Measurements from ENCODE around the gene CMTM8.
A peak's percentile ranks its signal among the peaks of the same experiment; 100 is the strongest.

Gene CMTM8

DNA sequence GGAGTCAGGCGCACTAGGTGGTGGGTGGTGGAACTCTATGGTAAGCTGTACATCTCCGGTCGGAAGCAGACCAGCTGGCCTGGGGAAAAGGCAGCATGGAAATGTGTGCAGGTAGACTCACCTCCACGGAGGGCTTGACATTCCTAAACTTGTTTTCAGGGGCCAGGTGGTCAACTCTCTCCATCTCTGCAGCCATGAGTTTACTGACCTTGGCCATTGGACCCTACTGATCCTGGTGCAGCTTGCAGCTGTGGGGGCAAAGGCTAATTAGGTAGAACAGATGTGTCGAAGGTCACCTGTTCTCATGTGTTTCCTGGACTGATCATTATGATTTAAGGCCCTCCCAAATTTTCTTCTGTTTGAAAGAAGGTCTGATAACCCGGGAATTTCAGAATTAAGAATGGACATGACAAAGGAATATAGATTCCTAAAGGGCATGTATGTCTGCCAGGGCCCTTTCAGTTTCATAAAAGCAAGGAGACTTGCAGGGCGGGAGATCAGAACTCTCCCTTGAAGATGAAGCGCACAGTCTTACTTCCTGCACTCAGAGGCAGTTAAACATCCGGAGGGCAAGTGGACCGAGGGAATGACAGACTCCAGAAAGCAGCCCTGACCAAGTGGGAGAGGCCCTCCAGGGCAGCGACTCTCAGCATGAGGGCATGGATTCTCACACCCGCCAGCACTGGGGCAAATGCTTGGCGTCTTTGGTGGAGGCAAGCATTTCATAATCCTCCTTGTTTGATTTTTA lies 97.1 kb downstream of the CMTM8 start:
- TF ChIP-seq GATA1 (IDR thresholded peaks at IDR 0.05; ENCODE audit: low read depth, low read length) (no peak), POLR2A (IDR thresholded peaks at IDR 0.05; ENCODE audit: low read length) (no peak)
- DNase-seq = no peak

DNA sequence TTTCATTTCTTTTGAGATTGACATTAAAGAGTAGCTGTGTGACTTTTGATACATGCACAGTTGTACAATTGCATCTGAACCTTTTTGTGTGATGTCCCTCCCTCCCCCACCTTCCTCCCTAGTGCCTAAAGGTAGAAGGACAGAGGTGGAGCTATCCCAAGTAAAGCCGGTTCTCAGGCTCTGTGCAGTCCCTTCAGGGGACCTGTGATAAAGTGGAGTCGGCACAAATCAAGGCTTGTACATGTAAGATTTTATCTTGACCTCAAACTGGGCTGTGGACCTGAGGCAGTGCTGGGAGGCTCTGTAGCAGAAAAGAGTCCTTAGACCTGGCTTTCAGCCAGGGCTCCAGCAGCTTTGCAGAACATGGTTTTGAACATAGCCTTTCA lies 97.6 kb downstream of the CMTM8 start:
- DNase-seq = no peak
- no peak for TF ChIP-seq GATA1 (IDR thresholded peaks at IDR 0.05; ENCODE audit: low read depth, low read length)

DNA sequence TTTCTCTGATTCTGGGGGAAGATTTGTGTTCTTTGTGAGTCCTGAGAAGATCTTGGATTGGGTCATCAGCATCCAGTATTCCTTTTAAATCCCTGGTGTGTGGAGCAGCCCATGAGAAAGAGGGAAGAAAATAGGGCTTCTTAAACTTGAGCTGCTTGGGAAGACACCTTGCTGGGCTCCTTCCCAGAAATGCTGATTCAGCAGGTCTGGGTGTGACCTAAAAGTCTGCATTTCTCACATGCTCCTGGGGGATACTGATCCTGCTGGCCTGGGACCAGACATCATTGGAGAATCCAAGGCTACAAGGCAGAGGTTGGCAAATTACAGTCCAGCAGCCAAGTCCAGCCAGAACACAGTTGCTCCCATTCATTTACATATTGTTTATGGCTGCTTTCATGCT lies 99.0 kb downstream of the CMTM8 start:
- TF ChIP-seq POLR2A (IDR thresholded peaks at IDR 0.05; ENCODE audit: low read length) (no peak), GATA1 (IDR thresholded peaks at IDR 0.05; ENCODE audit: low read depth, low read length) (no peak)

DNA sequence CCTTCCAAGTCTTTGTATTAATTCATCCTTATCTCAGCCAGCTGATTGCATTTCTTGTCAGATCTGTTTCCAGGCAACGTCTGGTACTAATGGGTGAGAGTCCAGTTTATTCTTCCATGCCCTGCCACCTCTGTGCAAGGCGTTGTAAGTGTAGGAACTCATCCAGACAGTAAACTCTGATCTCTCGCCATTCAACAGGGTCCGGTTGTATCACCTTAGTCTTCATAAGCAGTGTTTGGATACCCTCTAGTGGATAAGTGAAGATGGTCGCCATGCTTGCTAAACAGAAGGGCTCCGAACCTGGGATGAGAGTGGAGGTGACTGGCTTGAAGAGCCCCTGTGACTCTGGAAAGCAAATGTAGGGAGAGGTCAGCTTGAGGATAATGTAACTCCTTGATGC lies 101.6 kb downstream of the CMTM8 start:
- DNase-seq = peak; percentile 22 to 27
- TF ChIP-seq POLR2A (IDR thresholded peaks at IDR 0.05; ENCODE audit: low read length) (no peak), GATA1 (IDR thresholded peaks at IDR 0.05; ENCODE audit: low read depth, low read length) (no peak)

More for the DNA sequence above, 99.0 kb downstream of the CMTM8 start:
- no peak for DNase-seq

DNA sequence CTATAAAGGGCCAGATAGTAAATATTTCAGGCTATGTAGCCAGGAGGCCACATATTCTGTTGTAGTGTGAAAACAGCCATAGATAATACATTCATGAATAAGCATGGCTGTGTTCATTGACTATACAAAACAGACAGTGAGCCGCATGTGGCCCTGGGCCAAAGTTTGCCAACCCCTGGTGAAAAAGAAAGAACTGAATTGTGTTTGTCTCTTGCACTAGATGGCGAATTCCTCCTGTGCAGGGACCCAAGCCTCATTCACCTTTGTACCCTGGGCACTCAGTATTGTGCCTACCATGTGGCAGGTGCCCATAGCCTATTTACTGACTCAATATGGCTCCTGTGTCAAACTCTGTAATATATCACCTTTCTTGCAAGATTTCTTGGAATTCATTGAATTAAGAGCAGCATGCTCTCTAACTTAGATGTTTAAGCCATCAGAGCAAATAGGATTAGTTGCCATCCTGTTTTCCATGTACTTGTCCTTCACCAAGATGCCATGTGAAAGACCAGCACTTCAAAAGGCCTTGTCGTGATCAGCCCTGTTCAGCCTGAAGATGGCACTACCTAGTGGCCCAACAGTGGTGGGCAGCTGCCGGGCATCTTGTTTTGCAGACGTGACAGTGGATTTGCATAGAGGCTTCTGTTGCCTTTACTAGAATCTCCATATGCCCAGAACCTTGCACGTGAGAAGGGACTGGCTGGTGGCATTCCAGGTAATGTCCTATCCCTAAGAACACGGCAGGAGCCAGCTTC lies 102.3 kb downstream of the CMTM8 start:
- TF ChIP-seq GATA1 (IDR thresholded peaks at IDR 0.05; ENCODE audit: low read depth, low read length) = no peak
- TF ChIP-seq POLR2A (IDR thresholded peaks at IDR 0.05; ENCODE audit: low read length) = no peak
- DNase-seq = no peak

DNA sequence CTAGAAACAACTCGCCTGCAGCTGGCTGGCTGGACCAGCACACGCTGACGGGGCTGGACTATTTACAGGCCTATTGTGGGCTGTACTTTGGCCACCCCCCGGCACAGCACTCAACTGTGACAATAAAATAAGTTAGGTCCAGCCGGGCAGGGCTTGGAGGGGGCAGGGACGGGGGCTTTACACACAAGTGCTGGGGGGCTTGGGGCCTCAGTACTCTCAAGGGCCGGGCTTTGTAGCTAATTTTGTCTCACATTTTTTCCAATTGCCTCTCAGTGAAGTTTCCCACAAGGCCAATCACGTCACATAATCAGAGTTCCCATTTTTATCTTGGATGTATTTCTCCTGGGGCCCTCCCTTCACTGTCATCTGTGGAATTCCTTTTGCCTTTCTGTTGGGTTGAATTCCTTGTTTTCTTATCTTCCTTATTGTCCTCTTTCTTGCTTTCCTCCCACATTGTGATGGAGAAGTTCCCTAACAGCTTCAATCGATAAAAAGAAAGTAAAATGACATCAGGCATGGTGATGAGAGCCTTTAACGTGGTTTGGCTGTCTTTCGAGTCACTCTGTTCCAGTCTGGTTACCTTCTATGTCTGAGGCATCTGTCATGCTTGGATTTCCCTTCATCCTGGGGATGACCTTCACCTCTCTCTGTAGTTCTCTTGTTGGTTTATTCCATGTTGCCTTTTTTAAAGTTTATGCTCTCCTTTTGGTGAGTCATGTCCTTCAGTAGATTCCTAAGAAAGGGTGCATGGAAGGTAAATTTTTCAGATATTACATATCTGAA lies 109.1 kb downstream of the CMTM8 start:
- TF ChIP-seq POLR2A (IDR thresholded peaks at IDR 0.05; ENCODE audit: low read length) (no peak), GATA1 (IDR thresholded peaks at IDR 0.05; ENCODE audit: low read depth, low read length) (no peak)
- DNase-seq = no peak

DNA sequence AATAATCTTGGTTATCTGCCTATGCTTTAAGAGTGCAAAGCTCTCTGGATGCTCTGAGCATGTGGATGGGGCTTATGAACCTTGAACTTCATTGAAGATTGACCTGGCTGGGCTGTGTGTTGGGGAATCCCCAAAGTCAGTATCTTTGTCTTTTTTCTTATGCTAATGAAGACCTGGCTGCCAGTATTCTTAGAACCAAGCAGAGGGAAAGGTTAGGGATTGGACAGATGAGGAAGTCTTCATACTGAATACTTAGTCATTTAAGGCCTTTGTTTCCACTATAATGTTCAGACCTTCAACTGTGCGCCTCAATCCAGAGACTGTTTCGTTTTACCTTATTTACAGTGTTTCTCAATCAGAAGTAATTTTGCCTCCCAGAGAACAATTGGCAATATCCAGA lies 110.7 kb downstream of the CMTM8 start:
- DNase-seq = no peak
- TF ChIP-seq GATA1 (IDR thresholded peaks at IDR 0.05; ENCODE audit: low read depth, low read length) = no peak
- no peak for TF ChIP-seq POLR2A (IDR thresholded peaks at IDR 0.05; ENCODE audit: low read length)

DNA sequence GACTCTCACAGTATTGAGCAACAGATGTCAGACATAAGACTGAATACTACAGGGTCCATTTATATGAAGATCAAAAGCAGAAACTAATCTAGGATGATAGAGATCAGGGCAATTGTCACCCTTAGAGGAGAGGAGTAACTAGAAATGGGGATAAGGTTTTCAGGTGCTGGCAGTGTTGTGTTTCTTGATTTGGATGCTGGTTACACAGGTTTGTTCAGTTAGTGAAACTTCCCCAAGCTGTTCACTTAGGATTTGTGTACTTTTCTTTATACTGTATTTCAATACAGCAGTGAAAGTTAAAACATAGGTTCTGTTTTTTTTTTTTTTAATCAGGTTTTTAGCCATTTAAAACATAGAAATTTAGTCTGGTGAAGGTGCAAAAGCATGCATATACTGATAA lies 114.1 kb downstream of the CMTM8 start:
- no peak for TF ChIP-seq POLR2A (IDR thresholded peaks at IDR 0.05; ENCODE audit: low read length)
- TF ChIP-seq GATA1 (IDR thresholded peaks at IDR 0.05; ENCODE audit: low read depth, low read length) = no peak
- no peak for DNase-seq

DNA sequence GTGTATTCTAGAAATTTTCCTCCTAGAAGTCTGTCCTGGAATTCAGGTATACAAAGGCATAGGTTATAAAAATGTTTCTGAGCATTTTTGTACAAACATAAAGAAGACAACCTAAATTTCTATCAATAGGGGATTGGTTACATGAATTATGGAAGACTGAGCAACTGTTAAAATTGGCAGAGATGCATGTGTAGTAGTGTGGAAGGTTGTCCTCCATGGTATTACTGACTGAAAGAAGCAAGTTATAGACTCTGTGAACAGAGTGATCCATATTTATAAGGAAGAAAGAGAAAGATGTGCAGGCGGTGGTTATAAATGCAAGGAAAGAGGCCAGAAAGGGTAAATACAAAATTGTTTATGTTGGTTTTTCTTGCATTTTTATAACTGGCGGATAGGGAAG lies 114.9 kb downstream of the CMTM8 start:
- TF ChIP-seq GATA1 (IDR thresholded peaks at IDR 0.05; ENCODE audit: low read depth, low read length) (no peak), POLR2A (IDR thresholded peaks at IDR 0.05; ENCODE audit: low read length) (no peak)
- DNase-seq = no peak

DNA sequence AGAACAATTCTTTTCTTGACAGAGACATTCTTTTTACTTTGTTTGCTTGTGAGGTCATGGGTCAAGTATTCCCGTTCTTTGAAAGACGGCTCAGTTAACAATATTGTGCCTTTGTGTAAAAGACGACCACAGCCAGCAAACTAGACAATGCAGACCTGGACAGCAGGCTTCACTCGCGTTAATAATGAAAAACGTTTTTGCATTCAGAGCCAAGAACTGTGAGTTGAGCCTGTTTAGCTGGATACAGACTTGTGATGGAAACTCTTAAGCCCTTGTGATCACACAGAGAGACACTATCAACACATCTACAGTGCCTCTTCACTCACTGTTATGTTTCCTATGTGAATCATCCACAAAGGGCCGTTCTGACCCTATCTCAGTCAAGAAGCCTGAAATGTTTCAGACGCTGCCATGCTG lies 115.9 kb downstream of the CMTM8 start:
- peak in 1 of 2 experiments; percentile 9 for DNase-seq
- TF ChIP-seq GATA1 (IDR thresholded peaks at IDR 0.05; ENCODE audit: low read depth, low read length) (no peak), POLR2A (IDR thresholded peaks at IDR 0.05; ENCODE audit: low read length) (peak; percentile 23)

DNA sequence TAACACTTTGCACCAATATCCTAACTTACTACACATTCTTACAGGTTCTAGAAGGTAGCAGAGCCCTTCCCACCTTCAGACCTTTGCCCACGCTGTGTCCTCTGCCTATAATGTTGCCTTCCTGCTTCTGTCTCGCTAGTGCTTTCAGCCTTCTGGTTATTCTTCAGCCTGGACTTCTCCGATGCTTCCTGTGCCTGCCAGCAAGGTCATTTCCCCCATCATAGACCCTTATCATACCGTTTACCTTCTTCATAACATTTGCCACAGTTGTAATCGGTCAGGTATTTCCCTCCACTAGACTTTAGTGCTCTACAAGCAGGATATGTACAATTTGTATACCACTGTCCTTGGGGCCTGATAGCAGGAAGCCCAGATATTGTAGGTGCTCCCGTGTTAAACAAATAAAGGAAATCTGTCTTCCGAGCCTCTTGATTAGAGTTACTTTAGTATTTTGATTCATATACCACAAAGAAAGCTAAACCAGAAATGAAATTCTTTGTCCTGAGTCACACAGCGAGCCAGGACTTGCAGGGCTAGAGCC lies 117.3 kb downstream of the CMTM8 start:
- no peak for TF ChIP-seq GATA1 (IDR thresholded peaks at IDR 0.05; ENCODE audit: low read depth, low read length)
- no peak for TF ChIP-seq POLR2A (IDR thresholded peaks at IDR 0.05; ENCODE audit: low read length)
- DNase-seq = no peak

DNA sequence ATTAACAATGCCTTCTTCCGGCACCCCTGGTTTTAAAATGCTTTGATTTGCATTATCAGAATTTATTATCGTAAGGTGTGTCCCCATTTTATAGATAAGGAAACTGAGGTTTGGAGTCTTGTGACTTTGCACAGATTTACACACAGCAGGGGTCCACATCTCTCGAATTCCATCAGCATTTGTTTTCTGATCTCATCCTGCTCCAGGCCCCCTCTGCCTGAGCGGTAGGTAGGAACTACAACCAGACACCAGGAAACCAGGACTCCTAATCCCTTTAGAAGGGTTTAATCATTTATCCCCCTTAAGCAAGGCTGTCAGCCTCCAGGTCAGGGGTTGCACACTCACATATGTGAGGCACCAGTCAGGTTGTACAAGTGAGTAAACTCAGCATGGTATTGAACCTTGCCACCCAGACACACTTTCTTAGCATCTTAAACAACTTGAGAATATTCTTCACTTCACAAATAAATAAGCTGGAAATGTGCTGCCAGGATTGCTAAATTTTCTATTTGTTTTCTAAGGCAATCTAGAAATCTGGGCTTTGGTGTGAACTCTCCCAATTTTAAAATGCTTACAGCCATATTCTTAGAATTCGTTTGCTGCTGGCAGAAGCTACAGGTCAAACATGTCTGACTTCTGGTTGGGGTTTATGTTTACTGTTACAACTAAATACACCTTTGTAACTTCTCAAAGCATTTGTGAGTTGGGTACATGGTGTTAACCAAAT lies 121.4 kb downstream of the CMTM8 start:
- no peak for TF ChIP-seq POLR2A (IDR thresholded peaks at IDR 0.05; ENCODE audit: low read length)
- no peak for TF ChIP-seq GATA1 (IDR thresholded peaks at IDR 0.05; ENCODE audit: low read depth, low read length)
- DNase-seq = no peak

DNA sequence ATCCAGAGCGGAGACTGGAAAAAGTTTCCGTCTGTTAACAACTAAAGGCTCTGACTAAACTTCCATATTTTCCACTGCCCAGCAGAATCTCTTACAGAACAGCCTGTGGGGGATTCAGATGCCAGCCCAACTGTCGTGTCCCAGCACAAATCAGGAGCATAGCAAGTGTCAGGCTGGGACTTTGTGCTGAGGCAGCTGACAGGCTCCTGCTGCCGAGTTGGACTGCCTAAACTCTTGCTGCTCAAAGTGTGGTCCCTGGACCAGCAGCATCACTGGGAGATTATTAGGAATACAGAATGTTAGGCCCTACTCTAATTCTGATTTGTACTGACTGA lies 122.0 kb downstream of the CMTM8 start:
- no peak for DNase-seq
- TF ChIP-seq GATA1 (IDR thresholded peaks at IDR 0.05; ENCODE audit: low read depth, low read length) = no peak
- TF ChIP-seq POLR2A (IDR thresholded peaks at IDR 0.05; ENCODE audit: low read length) = no peak
